ENCODE measurements around the gene PLAAT4.
"Not testable (repeated sequence)": the region's sequence is repeated elsewhere in the genome, so short reads cannot be mapped to it uniquely, and the experiment has no call there.

PLAAT4 gene

GRCh38 chr11:63572026-63572688 is 35.5 kb downstream of the PLAAT4 start:
- ChIA-PET POLR2A (no interaction called here), CTCF (no interaction called here)
- H3K4me3 ChIP-seq (ENCODE audit: low read depth, low read length) = no peak overlapping the region
- TF ChIP-seq, protein P1, sequence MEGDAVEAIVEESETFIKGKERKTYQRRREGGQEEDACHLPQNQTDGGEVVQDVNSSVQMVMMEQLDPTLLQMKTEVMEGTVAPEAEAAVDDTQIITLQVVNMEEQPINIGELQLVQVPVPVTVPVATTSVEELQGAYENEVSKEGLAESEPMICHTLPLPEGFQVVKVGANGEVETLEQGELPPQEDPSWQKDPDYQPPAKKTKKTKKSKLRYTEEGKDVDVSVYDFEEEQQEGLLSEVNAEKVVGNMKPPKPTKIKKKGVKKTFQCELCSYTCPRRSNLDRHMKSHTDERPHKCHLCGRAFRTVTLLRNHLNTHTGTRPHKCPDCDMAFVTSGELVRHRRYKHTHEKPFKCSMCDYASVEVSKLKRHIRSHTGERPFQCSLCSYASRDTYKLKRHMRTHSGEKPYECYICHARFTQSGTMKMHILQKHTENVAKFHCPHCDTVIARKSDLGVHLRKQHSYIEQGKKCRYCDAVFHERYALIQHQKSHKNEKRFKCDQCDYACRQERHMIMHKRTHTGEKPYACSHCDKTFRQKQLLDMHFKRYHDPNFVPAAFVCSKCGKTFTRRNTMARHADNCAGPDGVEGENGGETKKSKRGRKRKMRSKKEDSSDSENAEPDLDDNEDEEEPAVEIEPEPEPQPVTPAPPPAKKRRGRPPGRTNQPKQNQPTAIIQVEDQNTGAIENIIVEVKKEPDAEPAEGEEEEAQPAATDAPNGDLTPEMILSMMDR (IDR thresholded peaks at IDR 0.05; ENCODE audit: insufficient read depth, low read length, missing control alignments) = no peak
- DNase-seq (ENCODE audit: low read depth, low spot score) = no peak

- POLR2A ChIA-PET = no interaction called here
- TF ChIP-seq, protein P1 (IDR thresholded peaks at IDR 0.05; ENCODE audit: insufficient read depth, low read length, missing control alignments) = no peak
- no peak overlapping the region for H3K4me3 ChIP-seq (ENCODE audit: low read depth, low read length)
- CTCF ChIA-PET = interaction anchor here (0.8 to 0.9 kb wide), 2 partner anchors 10 to 61 kb away, joined by 3 read pairs; no protein-coding TSS in a partner anchor
- DNase-seq (ENCODE audit: low read depth, low spot score) = no peak
Measured at GRCh38 chr11:63573881-63574855, 37.6 kb downstream of the PLAAT4 start.

DNA sequence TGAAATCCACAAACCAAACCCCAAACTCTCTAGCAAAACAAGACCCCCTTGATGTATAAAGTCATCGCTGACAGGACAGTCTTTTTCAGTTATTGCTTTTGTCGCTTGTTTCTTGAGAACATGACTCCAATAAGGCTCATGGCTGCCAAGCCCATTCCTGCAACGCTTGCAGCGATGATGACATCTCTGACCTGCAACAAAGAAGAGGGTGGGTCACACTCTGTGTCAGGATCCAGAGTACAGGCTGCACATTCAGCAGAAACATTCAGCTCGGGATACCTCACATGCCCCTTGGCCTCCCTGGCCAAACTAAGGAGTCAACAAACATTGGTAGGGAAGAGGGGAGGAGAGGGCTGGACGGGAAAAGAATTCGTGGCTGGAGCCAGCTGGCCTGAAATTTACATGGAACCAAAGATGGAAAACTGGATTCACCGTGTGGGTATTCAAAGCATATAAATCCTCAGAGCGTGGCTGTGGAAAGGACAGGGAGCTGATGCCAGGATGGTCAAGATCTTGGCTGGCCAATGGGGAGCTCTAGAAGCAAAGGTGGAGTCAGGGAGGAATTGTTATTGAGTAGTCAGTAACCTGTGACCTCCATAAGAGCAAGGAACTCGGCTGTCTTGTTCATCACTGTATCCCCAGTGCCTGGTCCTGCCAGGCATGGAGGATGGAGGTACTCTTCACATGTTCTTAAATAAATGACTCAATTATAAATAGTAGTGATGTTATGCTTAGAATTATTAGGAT is 38.4 kb downstream of the PLAAT4 start:
- TF ChIP-seq, protein P1 (IDR thresholded peaks at IDR 0.05; ENCODE audit: insufficient read depth, low read length, missing control alignments) = no peak
- ChIA-PET POLR2A (no interaction called here), CTCF (interaction anchor here (0.8 kb wide), 1 partner anchor 60 kb away, joined by 3 read pairs; no protein-coding TSS in a partner anchor)
- no peak overlapping the region for H3K4me3 ChIP-seq (ENCODE audit: low read depth, low read length)
- no peak for DNase-seq (ENCODE audit: low read depth, low spot score)

DNA sequence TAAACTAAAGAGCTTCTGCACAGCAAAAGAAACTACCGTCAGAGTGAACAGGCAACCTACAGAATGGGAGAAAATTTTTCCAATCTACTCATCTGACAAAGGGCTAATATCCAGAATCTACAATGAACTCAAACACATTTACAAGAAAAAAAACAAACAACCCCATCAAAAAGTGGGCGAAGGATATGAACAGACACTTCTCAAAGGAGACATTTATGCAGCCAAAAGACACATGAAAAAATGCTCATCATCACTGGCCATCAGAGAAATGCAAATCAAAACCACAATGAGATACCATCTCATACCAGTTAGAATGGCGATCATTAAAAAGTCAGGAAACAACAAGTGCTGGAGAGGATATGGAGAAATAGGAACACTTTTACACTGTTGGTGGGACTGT is 42.3 kb downstream of the PLAAT4 start:
- DNase-seq (ENCODE audit: low read depth, low spot score); H3K4me3 ChIP-seq (ENCODE audit: low read depth, low read length); POLR2A ChIA-PET; CTCF ChIA-PET: not testable (repeated sequence)

DNA sequence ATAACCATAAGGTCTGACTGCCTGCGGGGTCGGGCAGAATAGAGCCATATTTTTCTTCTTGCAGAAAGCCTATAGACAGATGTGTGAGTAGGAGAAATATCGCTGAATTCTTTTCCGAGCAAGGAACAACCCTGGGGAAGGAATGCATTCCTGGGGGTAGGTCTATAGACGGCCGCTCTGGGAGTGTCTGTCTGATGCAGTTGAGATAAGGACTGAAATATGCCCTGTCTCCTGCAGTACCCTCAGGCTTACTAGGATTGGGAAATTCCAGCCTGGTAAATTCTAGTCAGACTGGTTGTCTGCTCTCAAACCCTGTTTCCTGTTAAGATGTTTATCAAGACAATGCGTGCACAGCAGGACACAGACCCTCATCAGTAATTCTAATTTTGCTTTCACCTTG is 44.6 kb downstream of the PLAAT4 start:
- CTCF ChIA-PET = interaction anchor here (1.8 kb wide), 1 partner anchor 11 kb away, joined by 5 read pairs; no protein-coding TSS in a partner anchor
- POLR2A ChIA-PET; H3K4me3 ChIP-seq (ENCODE audit: low read depth, low read length); DNase-seq (ENCODE audit: low read depth, low spot score): not testable (repeated sequence)

- DNase-seq (ENCODE audit: low read depth, low spot score) = no peak
- ChIA-PET CTCF (interaction anchor here (0.8 to 2.1 kb wide), 2 partner anchors 10 to 52 kb away, joined by 3 to 11 read pairs; no protein-coding TSS in a partner anchor), POLR2A (no interaction called here)
- H3K4me3 ChIP-seq (ENCODE audit: low read depth, low read length) = no peak overlapping the region
- TF ChIP-seq, protein P1 (IDR thresholded peaks at IDR 0.05; ENCODE audit: insufficient read depth, low read length, missing control alignments) = no peak
Measured at GRCh38 chr11:63583357-63583677, 46.7 kb downstream of the PLAAT4 start.

All from AG04449 (cell line).